ENCODE measurements around the gene WDR7. TPM values are rescaled to one million over a fixed set of nuclear protein-coding genes. Genes with fewer than 3 reads are reported as not detected.

The WDR7 gene
- total RNA-seq, 4 donors from 2014 or later: 10.3 to 17.2 (median 16.3) TPM

DNA sequence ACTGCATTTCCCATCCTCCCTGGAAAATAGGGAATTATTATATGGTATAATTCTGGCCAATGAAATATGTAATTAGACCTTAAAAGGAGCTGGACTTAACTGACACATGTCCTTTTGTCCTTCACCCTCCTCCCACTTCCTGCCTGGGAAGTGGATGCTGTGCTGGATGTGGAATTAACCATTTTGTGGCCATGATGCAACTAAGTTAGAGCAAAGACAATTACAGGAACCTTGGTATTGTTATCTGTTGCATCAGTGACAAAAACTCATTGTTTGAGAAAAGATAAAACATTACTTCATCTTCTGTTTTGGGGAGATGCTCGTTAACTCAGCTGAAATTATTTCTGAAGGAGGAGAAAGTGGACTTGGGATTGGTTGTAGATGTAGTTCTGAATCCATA is 268.0 kb downstream of the WDR7 start:
- DNase-seq (ENCODE audit: low spot score in 2 of 2): no peak
- 88 to 100% methylated on average over 1 of the region's 1 CpG for WGBS, 2 donors
- intact Hi-C loops (cut with DNase I; ENCODE audit: low total_unique reads): no loop called here
- H3K4me3 ChIP-seq (ENCODE audit: low read depth, poor library complexity, severe bottlenecking): no peak overlapping the region
- no peak for TF ChIP-seq POLR2A (IDR thresholded peaks at IDR 0.05)

DNA sequence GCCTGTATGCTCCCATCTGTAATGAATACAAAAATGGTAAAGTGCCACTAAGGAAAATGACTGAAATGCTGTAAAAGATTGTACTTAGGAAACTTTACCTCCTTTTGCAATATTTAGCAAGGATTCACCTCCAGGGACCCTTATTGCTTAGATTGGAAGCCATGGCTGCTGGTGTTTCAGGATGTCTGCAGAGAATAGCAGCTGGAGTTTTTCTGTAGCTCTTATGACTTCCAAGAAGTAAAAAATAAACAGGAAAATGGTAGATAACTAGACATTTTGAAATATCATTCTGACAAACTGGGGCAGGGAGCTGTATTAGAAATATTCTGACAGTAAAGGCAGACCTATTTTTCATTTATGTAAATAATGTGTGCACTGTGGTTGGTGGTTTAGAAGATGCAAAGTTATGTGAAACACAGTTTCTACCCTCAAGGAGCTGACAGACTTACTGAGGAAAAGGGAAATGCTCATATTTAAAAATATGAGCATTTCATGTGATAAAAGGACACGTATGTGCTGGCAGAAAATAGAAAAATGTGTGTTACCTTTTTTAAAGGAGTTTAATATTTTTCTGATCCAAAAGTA is 270.8 kb downstream of the WDR7 start:
- DNase-seq (ENCODE audit: low spot score in 2 of 2): no peak
- intact Hi-C loops (cut with DNase I; ENCODE audit: low total_unique reads): no loop called here
- no peak for TF ChIP-seq POLR2A (IDR thresholded peaks at IDR 0.05)
- TF ChIP-seq, protein P1, sequence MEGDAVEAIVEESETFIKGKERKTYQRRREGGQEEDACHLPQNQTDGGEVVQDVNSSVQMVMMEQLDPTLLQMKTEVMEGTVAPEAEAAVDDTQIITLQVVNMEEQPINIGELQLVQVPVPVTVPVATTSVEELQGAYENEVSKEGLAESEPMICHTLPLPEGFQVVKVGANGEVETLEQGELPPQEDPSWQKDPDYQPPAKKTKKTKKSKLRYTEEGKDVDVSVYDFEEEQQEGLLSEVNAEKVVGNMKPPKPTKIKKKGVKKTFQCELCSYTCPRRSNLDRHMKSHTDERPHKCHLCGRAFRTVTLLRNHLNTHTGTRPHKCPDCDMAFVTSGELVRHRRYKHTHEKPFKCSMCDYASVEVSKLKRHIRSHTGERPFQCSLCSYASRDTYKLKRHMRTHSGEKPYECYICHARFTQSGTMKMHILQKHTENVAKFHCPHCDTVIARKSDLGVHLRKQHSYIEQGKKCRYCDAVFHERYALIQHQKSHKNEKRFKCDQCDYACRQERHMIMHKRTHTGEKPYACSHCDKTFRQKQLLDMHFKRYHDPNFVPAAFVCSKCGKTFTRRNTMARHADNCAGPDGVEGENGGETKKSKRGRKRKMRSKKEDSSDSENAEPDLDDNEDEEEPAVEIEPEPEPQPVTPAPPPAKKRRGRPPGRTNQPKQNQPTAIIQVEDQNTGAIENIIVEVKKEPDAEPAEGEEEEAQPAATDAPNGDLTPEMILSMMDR (IDR thresholded peaks at IDR 0.05): no peak
- 98 to 100% methylated on average over 1 of the region's 1 CpG for WGBS, 2 donors
- no peak overlapping the region for H3K4me3 ChIP-seq (ENCODE audit: low read depth, poor library complexity, severe bottlenecking)

DNA sequence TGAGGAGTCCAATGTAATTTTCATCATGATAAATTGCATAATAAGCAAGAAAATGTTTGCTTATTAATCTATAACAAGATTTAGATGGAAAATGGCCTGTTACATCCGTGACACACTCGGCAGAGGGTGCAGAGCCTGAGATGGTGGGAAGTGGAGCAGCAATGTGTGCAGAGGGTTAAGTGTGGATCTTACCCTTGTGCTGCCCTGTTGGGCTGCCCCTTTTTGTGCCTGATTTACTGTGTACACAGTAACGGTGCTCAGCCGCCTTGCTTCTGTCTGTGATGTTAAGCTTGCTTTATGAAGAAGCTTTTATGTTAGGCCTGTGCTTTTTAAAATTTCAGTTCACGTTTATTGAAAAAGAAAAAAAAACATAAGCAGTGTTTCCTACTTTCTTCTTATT is 275.6 kb downstream of the WDR7 start:
- intact Hi-C loops (cut with DNase I; ENCODE audit: low total_unique reads): no loop called here
- DNase-seq (ENCODE audit: low spot score in 2 of 2): no peak
- TF ChIP-seq, protein P1 (IDR thresholded peaks at IDR 0.05): no peak
- no peak for TF ChIP-seq POLR2A (IDR thresholded peaks at IDR 0.05)
- no peak overlapping the region for H3K4me3 ChIP-seq (ENCODE audit: low read depth, poor library complexity, severe bottlenecking)
- 88 to 96% methylated on average over 5 of the region's 5 CpGs for WGBS, 2 donors

DNA sequence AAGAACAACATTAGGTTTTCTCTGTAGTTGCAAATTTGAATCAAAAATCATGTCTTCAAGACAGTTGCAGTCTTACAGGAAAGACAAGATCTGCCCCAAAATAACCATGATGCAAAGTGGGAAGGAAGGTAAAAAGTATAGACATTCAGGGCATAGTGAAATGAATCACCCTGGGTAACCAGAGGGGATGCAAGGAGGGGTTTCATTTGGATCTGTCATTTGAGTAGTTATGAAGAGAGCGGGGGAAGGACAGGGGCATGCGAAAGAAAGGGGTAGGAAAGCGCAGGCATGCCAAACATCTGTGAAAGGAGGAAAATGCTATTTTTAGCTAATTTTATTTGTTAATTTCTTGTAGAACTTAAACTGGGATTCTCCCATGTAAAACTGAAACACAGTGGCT is 276.6 kb downstream of the WDR7 start:
- TF ChIP-seq POLR2A (IDR thresholded peaks at IDR 0.05): no peak
- TF ChIP-seq, protein P1 (IDR thresholded peaks at IDR 0.05): no peak
- intact Hi-C loops (cut with DNase I; ENCODE audit: low total_unique reads): no loop called here
- 93 to 99% methylated on average over 3 of the region's 3 CpGs for WGBS, 2 donors
- no peak overlapping the region for H3K4me3 ChIP-seq (ENCODE audit: low read depth, poor library complexity, severe bottlenecking)
- no peak for DNase-seq (ENCODE audit: low spot score in 2 of 2)

DNA sequence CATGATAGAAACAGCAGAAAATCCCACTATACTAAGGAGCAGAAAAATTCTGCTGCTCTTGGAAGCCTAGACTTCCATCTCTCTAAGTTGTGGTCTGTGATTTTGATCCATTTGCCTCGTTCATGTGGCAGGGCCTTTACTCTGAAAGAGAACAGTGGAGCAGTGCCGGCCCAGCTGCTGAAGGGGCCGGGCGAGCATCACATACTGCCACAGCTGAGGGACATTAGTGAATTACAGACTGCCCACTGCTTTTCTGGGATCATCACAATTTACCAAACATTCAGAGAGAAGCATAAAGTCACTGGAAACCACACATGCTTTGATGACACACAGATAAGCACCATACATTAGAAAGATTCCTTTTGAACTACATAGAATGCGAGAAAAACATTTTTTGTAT is 278.7 kb downstream of the WDR7 start:
- TF ChIP-seq, protein P1 (IDR thresholded peaks at IDR 0.05): no peak
- no peak for TF ChIP-seq POLR2A (IDR thresholded peaks at IDR 0.05)
- no peak overlapping the region for H3K4me3 ChIP-seq (ENCODE audit: low read depth, poor library complexity, severe bottlenecking)
- intact Hi-C loops (cut with DNase I; ENCODE audit: low total_unique reads): no loop called here
- 84 to 90% methylated on average over 5 of the region's 5 CpGs for WGBS, 2 donors
- no peak for DNase-seq (ENCODE audit: low spot score in 2 of 2)

DNA sequence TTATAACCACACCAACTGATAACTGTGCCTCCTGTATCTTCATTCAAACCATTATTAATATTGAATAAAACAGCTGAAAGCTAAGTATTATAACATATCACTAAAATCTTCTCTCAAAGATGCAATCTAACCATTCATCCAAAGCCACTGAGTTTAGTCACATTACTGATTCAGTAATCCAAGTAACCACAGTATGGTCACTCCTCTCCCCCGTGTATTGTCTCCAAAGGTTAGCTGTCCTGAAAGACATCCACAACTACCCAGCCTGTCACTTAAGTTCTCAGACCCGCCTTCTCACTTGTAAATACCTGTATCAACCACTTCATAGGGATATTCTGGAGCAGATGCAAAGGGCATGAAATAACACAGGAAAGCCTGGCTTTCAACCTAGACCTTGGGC is 282.3 kb downstream of the WDR7 start:
- TF ChIP-seq, protein P1 (IDR thresholded peaks at IDR 0.05): no peak
- TF ChIP-seq POLR2A (IDR thresholded peaks at IDR 0.05): no peak
- intact Hi-C loops (cut with DNase I; ENCODE audit: low total_unique reads): no loop called here
- WGBS, 2 donors: 90 to 97% methylated on average over 2 of the region's 2 CpGs
- no peak overlapping the region for H3K4me3 ChIP-seq (ENCODE audit: low read depth, poor library complexity, severe bottlenecking)
- no peak for DNase-seq (ENCODE audit: low spot score in 2 of 2)
